Activated T-helper 2 cell treated with anti-CD3 and anti-CD28 coated beads, Interferon-gamma antibody, Interleukin-2, Interleukin-4, amounts not matched to agents 10 μg/mL and 5 μg/mL and 100 μg/mL, durations not matched to agents 14 hours and 24 hours and 36 hours (primary cell): ENCODE measurements around the gene CNOT1. TPM values are rescaled to one million over a fixed set of nuclear protein-coding genes. Genes with fewer than 3 reads are reported as not detected.

Experiments used
- DNase-seq: peaks from one replicate; pipeline ENCODE4 v3.0.0; 2021; ENCODE audit warnings: low spot score
- H3K27ac Mint-ChIP-seq: one replicate; pipeline ENCODE4 v1.8.0; 2021; ENCODE audit warnings: mixed read lengths
- H3K27me3 Mint-ChIP-seq: one replicate; pipeline ENCODE4 v1.8.0; 2021; ENCODE audit warnings: low read depth, mixed read lengths
- H3K36me3 Mint-ChIP-seq: one replicate; pipeline ENCODE4 v1.8.0; 2021; ENCODE audit warnings: low read depth, mixed read lengths
- H3K4me1 Mint-ChIP-seq: one replicate; pipeline ENCODE4 v1.8.0; 2021; ENCODE audit warnings: low read depth, mixed read lengths
- H3K4me3 Mint-ChIP-seq: one replicate; pipeline ENCODE4 v1.8.0; 2021; ENCODE audit warnings: low read depth, mild to moderate bottlenecking, moderate library complexity, mixed read lengths
- H3K9me3 Mint-ChIP-seq: one replicate; pipeline ENCODE4 v1.8.0; 2021; ENCODE audit warnings: mixed read lengths
- intact Hi-C: fragments of 100-400 bp; cut with micrococcal nuclease; formaldehyde crosslinking; loops from one replicate; pipeline ENCODE4 v1.15.1; 2023
- total RNA-seq: library from RNA; stranded (reverse); gene quantifications from 2 replicates; pipeline ENCODE4 v1.2.3, GENCODE V29; 2022

The CNOT1 gene
- total RNA-seq, 1 donor from 2014 or later = 264 TPM

GRCh38 chr16:58551496-58551895, 78.1 kb downstream of the CNOT1 start:
- no peak overlapping the region for H3K4me3 Mint-ChIP-seq
- peaks cover 84% of the 10 kb centered on the region for H3K36me3 Mint-ChIP-seq
- no peaks in the 10 kb centered on the region for H3K27me3 Mint-ChIP-seq
- DNase-seq = no peak
- intact Hi-C loops = no loop called here
- H3K27ac Mint-ChIP-seq = no peak overlapping the region
- no peaks in the 10 kb centered on the region for H3K4me1 Mint-ChIP-seq
- H3K9me3 Mint-ChIP-seq = no peaks in the 10 kb centered on the region

GRCh38 chr16:58548378-58548777, 81.2 kb downstream of the CNOT1 start:
- Mint-ChIP-seq H3K9me3 (no peaks in the 10 kb centered on the region), H3K36me3 (peaks cover 86% of the 10 kb centered on the region), H3K4me3 (no peak overlapping the region), H3K27ac (no peak overlapping the region), H3K27me3 (no peaks in the 10 kb centered on the region), H3K4me1 (no peaks in the 10 kb centered on the region)
- DNase-seq = no peak
- intact Hi-C loops = no loop called here

- peaks cover 87% of the 10 kb centered on the region for H3K36me3 Mint-ChIP-seq
- intact Hi-C loops = no loop called here
Observed at GRCh38 chr16:58543685-58544084, 85.9 kb downstream of the CNOT1 start.

GRCh38 chr16:58542291-58542690, 87.3 kb downstream of the CNOT1 start:
- intact Hi-C loops = no loop called here
- Mint-ChIP-seq H3K27ac (no peak overlapping the region), H3K36me3 (peaks cover 90% of the 10 kb centered on the region), H3K27me3 (no peaks in the 10 kb centered on the region), H3K4me3 (no peak overlapping the region), H3K4me1 (no peaks in the 10 kb centered on the region), H3K9me3 (no peaks in the 10 kb centered on the region)
- no peak for DNase-seq

More at GRCh38 chr16:58543685-58544084, 85.9 kb downstream of the CNOT1 start:
- no peaks in the 10 kb centered on the region for H3K9me3 Mint-ChIP-seq
- H3K4me1 Mint-ChIP-seq = no peaks in the 10 kb centered on the region
- H3K27me3 Mint-ChIP-seq = no peaks in the 10 kb centered on the region
- no peak overlapping the region for H3K4me3 Mint-ChIP-seq
- DNase-seq = no peak
- no peak overlapping the region for H3K27ac Mint-ChIP-seq

GRCh38 chr16:58541711-58542110, 87.9 kb downstream of the CNOT1 start:
- intact Hi-C loops = no loop called here
- H3K9me3 Mint-ChIP-seq = no peaks in the 10 kb centered on the region
- H3K36me3 Mint-ChIP-seq = peaks cover 90% of the 10 kb centered on the region
- DNase-seq = no peak
- H3K4me1 Mint-ChIP-seq = no peaks in the 10 kb centered on the region
- H3K4me3 Mint-ChIP-seq = no peak overlapping the region
- H3K27me3 Mint-ChIP-seq = no peaks in the 10 kb centered on the region
- no peak overlapping the region for H3K27ac Mint-ChIP-seq

GRCh38 chr16:58537124-58537906, 92.3 kb downstream of the CNOT1 start:
- intact Hi-C loops = no loop called here
- H3K27me3 Mint-ChIP-seq = no peaks in the 10 kb centered on the region
- peaks cover 81% of the 10 kb centered on the region for H3K36me3 Mint-ChIP-seq
- H3K9me3 Mint-ChIP-seq = no peaks in the 10 kb centered on the region
- peaks cover 2% of the 10 kb centered on the region for H3K4me1 Mint-ChIP-seq
- H3K4me3 Mint-ChIP-seq = no peak overlapping the region
- no peak overlapping the region for H3K27ac Mint-ChIP-seq
- DNase-seq = no peak

- no peak overlapping the region for H3K4me3 Mint-ChIP-seq
- intact Hi-C loops = no loop called here
- H3K36me3 Mint-ChIP-seq = peaks cover 82% of the 10 kb centered on the region
- no peaks in the 10 kb centered on the region for H3K27me3 Mint-ChIP-seq
- H3K9me3 Mint-ChIP-seq = no peaks in the 10 kb centered on the region
- no peak overlapping the region for H3K27ac Mint-ChIP-seq
- DNase-seq = no peak
- peaks cover 2% of the 10 kb centered on the region for H3K4me1 Mint-ChIP-seq
Observed at GRCh38 chr16:58536278-58536677, 93.3 kb downstream of the CNOT1 start.

GRCh38 chr16:58535100-58535499, 94.5 kb downstream of the CNOT1 start:
- no peaks in the 10 kb centered on the region for H3K9me3 Mint-ChIP-seq
- intact Hi-C loops = no loop called here
- peaks cover 2% of the 10 kb centered on the region for H3K4me1 Mint-ChIP-seq
- H3K27ac Mint-ChIP-seq = no peak overlapping the region
- H3K4me3 Mint-ChIP-seq = no peak overlapping the region
- no peaks in the 10 kb centered on the region for H3K27me3 Mint-ChIP-seq
- peaks cover 86% of the 10 kb centered on the region for H3K36me3 Mint-ChIP-seq
- DNase-seq = no peak

- Mint-ChIP-seq H3K4me1 (peaks cover 2% of the 10 kb centered on the region), H3K27me3 (no peaks in the 10 kb centered on the region), H3K27ac (no peak overlapping the region), H3K36me3 (peaks cover 83% of the 10 kb centered on the region), H3K4me3 (no peak overlapping the region), H3K9me3 (no peaks in the 10 kb centered on the region)
- intact Hi-C loops = no loop called here
- DNase-seq = no peak
Observed at GRCh38 chr16:58533751-58534470, 95.7 kb downstream of the CNOT1 start.

- Mint-ChIP-seq H3K36me3 (peaks cover 81% of the 10 kb centered on the region), H3K27ac (no peak overlapping the region), H3K27me3 (no peaks in the 10 kb centered on the region), H3K9me3 (no peaks in the 10 kb centered on the region), H3K4me1 (peaks cover 2% of the 10 kb centered on the region), H3K4me3 (no peak overlapping the region)
- DNase-seq = no peak
- intact Hi-C loops = no loop called here
Observed at GRCh38 chr16:58532414-58532813, 97.2 kb downstream of the CNOT1 start.

GRCh38 chr16:58530179-58530578, 99.4 kb downstream of the CNOT1 start:
- H3K9me3 Mint-ChIP-seq = no peaks in the 10 kb centered on the region
- H3K36me3 Mint-ChIP-seq = peaks cover 82% of the 10 kb centered on the region
- H3K27me3 Mint-ChIP-seq = no peaks in the 10 kb centered on the region
- no peak for DNase-seq
- H3K27ac Mint-ChIP-seq = no peak overlapping the region
- H3K4me1 Mint-ChIP-seq = peaks cover 2% of the 10 kb centered on the region
- intact Hi-C loops = no loop called here
- H3K4me3 Mint-ChIP-seq = no peak overlapping the region

- Mint-ChIP-seq H3K27me3 (no peaks in the 10 kb centered on the region), H3K36me3 (peaks cover 61% of the 10 kb centered on the region), H3K27ac (peak overlapping the region; percentile 12), H3K9me3 (no peaks in the 10 kb centered on the region), H3K4me1 (peaks cover 30% of the 10 kb centered on the region), H3K4me3 (no peak overlapping the region)
- no peak for DNase-seq
- intact Hi-C loops = loop anchor here (5.0 kb wide), 2 partner anchors 38 to 213 kb away; partner anchors contain the start of gene GOT2
Observed at GRCh38 chr16:58519707-58520106, 109.9 kb downstream of the CNOT1 start.

- intact Hi-C loops = loop anchor here (5.0 kb wide), 1 partner anchor 213 kb away; the partner anchor contains the start of gene GOT2
- no peak overlapping the region for H3K4me3 Mint-ChIP-seq
- peaks cover 31% of the 10 kb centered on the region for H3K4me1 Mint-ChIP-seq
- no peak overlapping the region for H3K27ac Mint-ChIP-seq
- no peak for DNase-seq
- peaks cover 54% of the 10 kb centered on the region for H3K36me3 Mint-ChIP-seq
- no peaks in the 10 kb centered on the region for H3K9me3 Mint-ChIP-seq
- H3K27me3 Mint-ChIP-seq = no peaks in the 10 kb centered on the region
Observed at GRCh38 chr16:58518980-58519368, 110.7 kb downstream of the CNOT1 start.
